Measurements from ENCODE around the gene RAD18. TPM values are rescaled to one million over a fixed set of nuclear protein-coding genes. Genes with fewer than 3 reads are reported as not detected.
A peak's percentile ranks its signal among the peaks of the same experiment; 100 is the strongest.

RAD18 gene
- total and polyA plus RNA-seq, 8 donors: 10.2 to 16.8 (median 13.1) TPM

DNA sequence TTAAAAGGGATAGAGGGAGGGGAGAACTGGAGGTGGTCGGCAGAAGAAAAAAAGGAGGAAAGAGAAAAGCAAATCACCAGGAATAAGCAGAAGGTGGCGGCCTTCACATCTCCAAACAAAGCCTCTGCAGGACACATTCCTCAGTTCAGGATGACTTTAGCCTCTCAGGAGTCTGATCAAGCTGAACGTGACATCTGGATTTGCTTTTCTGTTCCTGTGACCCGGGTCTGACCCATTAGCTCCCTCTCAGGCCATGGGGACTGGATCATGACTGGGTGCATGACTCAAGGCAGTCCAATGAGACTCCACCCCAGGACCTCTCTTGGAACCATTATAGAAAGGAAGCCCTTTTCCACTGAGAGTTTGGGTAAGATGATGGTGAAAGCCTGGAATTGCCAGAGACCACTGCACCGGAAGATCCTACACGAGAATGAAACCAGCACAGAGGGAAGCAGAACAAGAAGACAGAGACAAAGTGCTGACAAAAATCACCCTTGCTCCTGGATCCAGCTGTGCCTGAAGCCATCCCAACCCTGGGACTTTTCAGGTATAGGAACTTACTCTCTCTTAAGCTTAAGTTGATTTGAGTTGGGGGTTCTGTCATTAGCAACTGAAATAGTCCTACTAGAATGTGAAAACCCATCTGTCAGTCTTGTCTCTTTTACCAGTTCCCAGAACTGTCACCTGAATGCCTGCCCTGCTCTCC, 45.4 kb upstream of the RAD18 start:
- no peaks in the 10 kb centered on the region for H3K27me3 ChIP-seq
- H3K27ac ChIP-seq: no peak overlapping the region
- H3K9me3 ChIP-seq: no peaks in the 10 kb centered on the region
- intact Hi-C loops (cut with DNase I): no loop called here
- TF ChIP-seq, protein P1, sequence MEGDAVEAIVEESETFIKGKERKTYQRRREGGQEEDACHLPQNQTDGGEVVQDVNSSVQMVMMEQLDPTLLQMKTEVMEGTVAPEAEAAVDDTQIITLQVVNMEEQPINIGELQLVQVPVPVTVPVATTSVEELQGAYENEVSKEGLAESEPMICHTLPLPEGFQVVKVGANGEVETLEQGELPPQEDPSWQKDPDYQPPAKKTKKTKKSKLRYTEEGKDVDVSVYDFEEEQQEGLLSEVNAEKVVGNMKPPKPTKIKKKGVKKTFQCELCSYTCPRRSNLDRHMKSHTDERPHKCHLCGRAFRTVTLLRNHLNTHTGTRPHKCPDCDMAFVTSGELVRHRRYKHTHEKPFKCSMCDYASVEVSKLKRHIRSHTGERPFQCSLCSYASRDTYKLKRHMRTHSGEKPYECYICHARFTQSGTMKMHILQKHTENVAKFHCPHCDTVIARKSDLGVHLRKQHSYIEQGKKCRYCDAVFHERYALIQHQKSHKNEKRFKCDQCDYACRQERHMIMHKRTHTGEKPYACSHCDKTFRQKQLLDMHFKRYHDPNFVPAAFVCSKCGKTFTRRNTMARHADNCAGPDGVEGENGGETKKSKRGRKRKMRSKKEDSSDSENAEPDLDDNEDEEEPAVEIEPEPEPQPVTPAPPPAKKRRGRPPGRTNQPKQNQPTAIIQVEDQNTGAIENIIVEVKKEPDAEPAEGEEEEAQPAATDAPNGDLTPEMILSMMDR (IDR thresholded peaks at IDR 0.05): no peak
- no peak for ATAC-seq
- DNase-seq: no peak
- H3K36me3 ChIP-seq: peaks cover 0 to 6% of the 10 kb centered on the region in 2 donors
- no peak overlapping the region for H3K4me3 ChIP-seq
- no peaks in the 10 kb centered on the region for H3K4me1 ChIP-seq

DNA sequence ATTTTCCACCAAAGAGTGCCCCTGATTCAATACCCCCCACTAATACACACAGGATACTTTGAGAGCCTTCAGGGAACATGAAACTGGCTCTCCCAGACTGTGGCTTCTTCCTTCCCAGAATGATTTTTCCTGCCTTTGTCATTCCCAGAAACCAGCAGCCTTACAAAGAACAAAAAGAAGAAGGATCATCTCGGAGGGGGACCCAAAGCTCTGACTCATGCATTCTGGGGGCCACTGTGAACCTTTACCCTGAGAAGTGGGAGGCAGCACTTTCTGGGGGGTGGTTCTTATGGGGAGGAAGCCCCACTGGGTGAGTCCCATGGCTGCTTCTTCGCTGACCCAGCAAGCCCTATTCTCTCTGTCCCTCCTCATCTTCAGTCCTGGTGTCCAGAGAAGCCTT, 44.7 kb upstream of the RAD18 start:
- H3K4me1 ChIP-seq: no peaks in the 10 kb centered on the region
- no peaks in the 10 kb centered on the region for H3K36me3 ChIP-seq
- no peaks in the 10 kb centered on the region for H3K27me3 ChIP-seq
- H3K27ac ChIP-seq: no peak overlapping the region
- DNase-seq (no peak), ATAC-seq (no peak)
- no peak overlapping the region for H3K4me3 ChIP-seq
- H3K9me3 ChIP-seq: no peaks in the 10 kb centered on the region
- intact Hi-C loops (cut with DNase I): no loop called here
- TF ChIP-seq, protein P1 (IDR thresholded peaks at IDR 0.05): no peak

DNA sequence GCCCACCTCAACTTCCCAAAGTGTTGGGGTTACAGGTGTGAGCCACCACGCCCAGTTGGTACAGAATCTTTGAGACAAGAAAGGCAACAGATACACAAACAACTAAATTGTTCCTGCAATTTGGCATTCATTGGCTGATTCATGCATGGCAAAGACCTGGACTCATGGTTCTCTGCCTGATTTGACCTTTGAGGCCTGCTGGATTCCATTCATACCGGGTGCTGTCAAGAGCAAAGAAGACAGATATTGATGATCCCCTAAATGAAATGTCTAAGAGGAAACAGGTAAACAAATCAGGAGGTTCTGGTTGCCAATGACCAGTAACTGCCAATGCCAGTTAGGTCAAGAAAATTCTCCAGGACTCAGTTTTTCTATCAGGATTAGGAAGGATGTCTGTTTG, 43.9 kb upstream of the RAD18 start:
- TF ChIP-seq, protein P1 (IDR thresholded peaks at IDR 0.05): no peak
- H3K36me3 ChIP-seq: no peaks in the 10 kb centered on the region
- H3K9me3 ChIP-seq: no peaks in the 10 kb centered on the region
- H3K4me3 ChIP-seq: no peak overlapping the region
- no peaks in the 10 kb centered on the region for H3K27me3 ChIP-seq
- no peaks in the 10 kb centered on the region for H3K4me1 ChIP-seq
- ATAC-seq (no peak), DNase-seq (no peak)
- intact Hi-C loops (cut with DNase I): no loop called here
- H3K27ac ChIP-seq: no peak overlapping the region

DNA sequence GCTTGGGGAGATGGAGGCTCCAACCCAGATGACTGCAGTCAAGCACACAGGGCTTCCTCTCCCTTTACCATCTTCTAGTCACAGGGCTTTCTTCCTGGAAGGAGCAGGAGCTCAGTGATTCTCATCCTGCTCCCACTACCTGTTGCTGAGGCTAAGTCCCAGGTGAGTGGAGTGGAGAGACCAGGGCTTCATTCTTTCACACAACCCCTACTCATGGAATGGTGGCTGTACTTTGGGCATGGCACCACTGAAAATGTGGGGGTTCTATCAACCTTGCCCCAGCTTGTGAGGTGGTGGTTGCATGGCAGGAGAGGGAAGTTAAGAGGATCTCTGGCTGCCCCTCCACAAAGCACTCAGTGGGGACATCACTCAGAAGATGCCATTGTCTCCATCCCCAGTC, 36.8 kb upstream of the RAD18 start:
- Histone ChIP-seq H3K27ac (no peak overlapping the region), H3K9me3 (no peaks in the 10 kb centered on the region), H3K4me3 (no peak overlapping the region), H3K36me3 (no peaks in the 10 kb centered on the region), H3K4me1 (no peaks in the 10 kb centered on the region), H3K27me3 (no peaks in the 10 kb centered on the region)
- TF ChIP-seq, protein P1 (IDR thresholded peaks at IDR 0.05): no peak
- ATAC-seq: no peak
- no peak for DNase-seq
- intact Hi-C loops (cut with DNase I): no loop called here

DNA sequence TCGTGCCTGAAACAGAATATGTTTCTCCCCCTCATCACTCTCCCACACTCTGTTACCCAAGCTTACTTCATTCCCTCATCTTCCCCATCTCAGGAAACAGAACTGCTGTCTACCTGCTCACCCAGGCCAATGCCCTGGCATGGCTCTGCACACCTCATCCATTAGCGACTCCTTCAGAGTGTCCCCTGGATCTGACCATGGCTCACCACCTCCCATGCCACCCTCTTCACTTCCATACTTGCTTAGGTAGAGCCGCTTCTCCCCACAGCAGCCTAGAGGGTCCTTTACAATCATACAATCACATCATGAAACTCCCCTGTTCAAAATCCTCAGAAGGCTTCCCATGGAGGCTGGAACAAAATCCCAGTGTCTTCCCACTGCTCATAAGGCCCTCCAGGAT, 33.9 kb upstream of the RAD18 start:
- intact Hi-C loops (cut with DNase I): no loop called here
- H3K27me3 ChIP-seq: no peaks in the 10 kb centered on the region
- H3K4me3 ChIP-seq: no peak overlapping the region
- peak overlapping the region in 1 of 2 donors; percentile 10 for H3K27ac ChIP-seq
- H3K36me3 ChIP-seq: no peaks in the 10 kb centered on the region
- H3K4me1 ChIP-seq: no peaks in the 10 kb centered on the region
- DNase-seq (no peak), ATAC-seq (no peak)
- no peaks in the 10 kb centered on the region for H3K9me3 ChIP-seq
- TF ChIP-seq, protein P1 (IDR thresholded peaks at IDR 0.05): no peak
